Measurements from ENCODE around the gene FHDC1. TPM values are rescaled to one million over a fixed set of nuclear protein-coding genes. Genes with fewer than 3 reads are reported as not detected.

Gene FHDC1
- total and polyA plus RNA-seq, 8 donors = 9.0 to 32.9 (median 10.4) TPM

DNA sequence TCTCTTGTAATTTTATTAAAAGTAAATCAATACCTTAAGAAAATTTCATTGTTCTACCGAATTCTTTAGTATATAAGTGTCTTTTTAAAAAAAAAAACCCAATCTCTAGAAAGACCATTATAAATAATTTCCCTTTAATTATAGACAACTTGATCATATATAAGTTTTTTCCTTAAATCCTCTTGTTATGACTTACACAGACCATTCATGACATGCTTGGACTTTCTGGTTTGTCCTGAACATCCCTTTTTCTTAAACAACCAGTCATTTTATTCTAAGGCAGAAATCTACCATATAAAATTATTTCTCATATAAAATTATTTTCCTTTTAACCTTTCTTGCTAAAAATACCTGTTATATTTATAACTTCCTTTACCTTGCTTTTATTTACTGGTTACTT is 15.4 kb upstream of the FHDC1 start:
- Histone ChIP-seq H3K4me3 (no peak overlapping the region), H3K4me1 (no peaks in the 10 kb centered on the region), H3K9me3 (peaks cover 0 to 25% of the 10 kb centered on the region in 2 donors), H3K36me3 (no peaks in the 10 kb centered on the region), H3K27me3 (no peaks in the 10 kb centered on the region), H3K27ac (no peak overlapping the region)
- intact Hi-C loops (cut with DNase I) = no loop called here
- TF ChIP-seq, protein P1, sequence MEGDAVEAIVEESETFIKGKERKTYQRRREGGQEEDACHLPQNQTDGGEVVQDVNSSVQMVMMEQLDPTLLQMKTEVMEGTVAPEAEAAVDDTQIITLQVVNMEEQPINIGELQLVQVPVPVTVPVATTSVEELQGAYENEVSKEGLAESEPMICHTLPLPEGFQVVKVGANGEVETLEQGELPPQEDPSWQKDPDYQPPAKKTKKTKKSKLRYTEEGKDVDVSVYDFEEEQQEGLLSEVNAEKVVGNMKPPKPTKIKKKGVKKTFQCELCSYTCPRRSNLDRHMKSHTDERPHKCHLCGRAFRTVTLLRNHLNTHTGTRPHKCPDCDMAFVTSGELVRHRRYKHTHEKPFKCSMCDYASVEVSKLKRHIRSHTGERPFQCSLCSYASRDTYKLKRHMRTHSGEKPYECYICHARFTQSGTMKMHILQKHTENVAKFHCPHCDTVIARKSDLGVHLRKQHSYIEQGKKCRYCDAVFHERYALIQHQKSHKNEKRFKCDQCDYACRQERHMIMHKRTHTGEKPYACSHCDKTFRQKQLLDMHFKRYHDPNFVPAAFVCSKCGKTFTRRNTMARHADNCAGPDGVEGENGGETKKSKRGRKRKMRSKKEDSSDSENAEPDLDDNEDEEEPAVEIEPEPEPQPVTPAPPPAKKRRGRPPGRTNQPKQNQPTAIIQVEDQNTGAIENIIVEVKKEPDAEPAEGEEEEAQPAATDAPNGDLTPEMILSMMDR (IDR thresholded peaks at IDR 0.05) = no peak
- DNase-seq (no peak), ATAC-seq (no peak)

DNA sequence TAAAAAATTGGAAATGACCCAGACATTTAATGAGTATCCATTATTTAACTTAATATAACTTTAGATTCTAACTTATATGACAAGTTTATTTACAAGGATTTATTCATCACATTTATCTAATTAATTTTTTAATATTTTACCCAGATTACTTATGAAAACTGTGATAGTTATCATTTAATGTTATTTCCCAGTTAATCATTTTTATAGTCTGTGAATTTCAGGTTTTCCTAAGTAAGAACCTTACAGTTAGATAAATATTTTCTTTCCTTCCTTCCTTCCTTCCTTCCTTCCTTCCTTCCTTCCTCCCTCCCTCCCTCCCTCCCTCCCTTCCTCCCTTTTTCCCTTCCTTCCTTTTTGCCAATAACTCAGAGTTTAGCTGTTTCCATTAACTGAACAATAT is 14.8 kb upstream of the FHDC1 start:
- intact Hi-C loops (cut with DNase I) = no loop called here
- H3K36me3 ChIP-seq = no peaks in the 10 kb centered on the region
- H3K9me3 ChIP-seq = peaks cover 0 to 25% of the 10 kb centered on the region in 2 donors
- DNase-seq (no peak), ATAC-seq (no peak)
- no peak overlapping the region for H3K4me3 ChIP-seq
- H3K4me1 ChIP-seq = no peaks in the 10 kb centered on the region
- no peaks in the 10 kb centered on the region for H3K27me3 ChIP-seq
- TF ChIP-seq, protein P1 (IDR thresholded peaks at IDR 0.05) = no peak
- H3K27ac ChIP-seq = no peak overlapping the region

DNA sequence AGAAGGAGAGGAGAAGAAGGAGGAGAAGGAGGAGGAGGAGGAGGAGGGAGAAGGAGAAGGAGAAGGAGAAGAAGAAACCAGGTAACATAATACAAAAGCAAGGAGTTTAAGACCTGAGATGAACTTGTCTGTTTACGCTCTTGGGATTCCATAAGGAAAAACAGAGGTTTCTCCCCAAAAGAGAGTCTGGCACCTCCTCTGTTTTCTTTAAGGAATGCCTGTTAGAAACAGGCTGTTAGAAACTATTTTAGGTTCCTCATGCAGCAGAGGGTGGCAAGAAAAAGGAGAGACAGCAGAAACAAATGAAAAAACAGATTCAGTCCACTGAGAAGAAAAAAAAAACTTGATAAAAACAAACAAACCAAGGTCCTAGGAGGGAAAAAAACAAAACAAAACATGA is 10.3 kb upstream of the FHDC1 start:
- intact Hi-C loops (cut with DNase I) = no loop called here
- TF ChIP-seq, protein P1 (IDR thresholded peaks at IDR 0.05) = no peak

DNA sequence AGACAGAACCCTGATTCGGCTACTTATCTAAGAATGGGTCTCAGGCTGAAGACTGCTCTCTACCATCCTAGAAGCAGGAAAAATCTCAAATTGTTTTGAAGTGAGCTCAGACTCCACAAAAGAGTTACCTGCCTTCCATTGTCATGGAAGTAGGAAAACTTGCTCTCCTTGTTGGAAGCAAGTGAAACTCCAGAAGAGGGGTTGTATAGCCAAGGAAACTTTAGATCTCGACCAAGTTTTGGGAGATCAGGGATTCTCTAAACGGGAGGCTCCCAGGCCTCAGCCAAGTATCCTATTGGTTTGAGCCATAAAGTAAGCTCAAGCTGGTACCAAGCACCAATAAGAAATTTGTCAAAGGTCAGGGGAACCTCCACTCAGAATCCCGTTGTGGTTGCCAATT is 9.2 kb upstream of the FHDC1 start:
- DNase-seq (no peak), ATAC-seq (no peak)
- intact Hi-C loops (cut with DNase I) = no loop called here
- no peak overlapping the region for H3K4me3 ChIP-seq
- H3K9me3 ChIP-seq = no peaks in the 10 kb centered on the region
- H3K27me3 ChIP-seq = no peaks in the 10 kb centered on the region
- H3K4me1 ChIP-seq = no peaks in the 10 kb centered on the region
- no peak overlapping the region for H3K27ac ChIP-seq
- H3K36me3 ChIP-seq = no peaks in the 10 kb centered on the region
- TF ChIP-seq, protein P1 (IDR thresholded peaks at IDR 0.05) = no peak

More for the DNA sequence above, 10.3 kb upstream of the FHDC1 start:
- no peak overlapping the region for H3K4me3 ChIP-seq
- no peaks in the 10 kb centered on the region for H3K4me1 ChIP-seq
- H3K27me3 ChIP-seq = no peaks in the 10 kb centered on the region
- DNase-seq = no peak
- no peak for ATAC-seq
- H3K27ac ChIP-seq = no peak overlapping the region
- peaks cover 0 to 5% of the 10 kb centered on the region in 2 donors for H3K9me3 ChIP-seq
- H3K36me3 ChIP-seq = no peaks in the 10 kb centered on the region

DNA sequence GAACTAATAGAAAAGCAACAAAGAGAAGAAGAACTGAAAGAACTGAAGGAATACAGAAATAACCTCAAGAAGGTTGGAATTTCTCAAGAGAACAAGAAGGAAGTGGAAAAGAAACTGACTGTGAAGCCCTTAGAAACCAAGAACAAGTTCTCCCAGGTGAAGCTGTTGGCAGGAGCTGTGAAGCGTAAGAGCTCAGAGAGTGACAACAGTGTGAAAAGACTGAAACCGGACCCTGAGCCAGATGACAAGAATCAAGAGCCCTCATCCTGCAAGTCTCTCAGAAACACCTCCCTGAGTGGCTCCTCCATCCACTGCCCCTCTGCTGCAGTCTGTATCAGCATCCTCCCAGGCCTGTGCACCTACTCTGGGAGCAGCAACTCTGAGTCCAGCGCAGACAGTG is 8.4 kb upstream of the FHDC1 start:
- TF ChIP-seq, protein P1 (IDR thresholded peaks at IDR 0.05) = no peak
- Histone ChIP-seq H3K4me1 (no peaks in the 10 kb centered on the region), H3K36me3 (no peaks in the 10 kb centered on the region), H3K4me3 (no peak overlapping the region), H3K27ac (no peak overlapping the region), H3K9me3 (no peaks in the 10 kb centered on the region), H3K27me3 (no peaks in the 10 kb centered on the region)
- intact Hi-C loops (cut with DNase I) = no loop called here
- ATAC-seq (peak; percentile 76), DNase-seq (no peak)

Measured in left lung (tissue), 10 donors.